HEK293 (cell line): Measurements from ENCODE around the gene HAUS5.
"Not testable (repeated sequence)": the region's sequence is repeated elsewhere in the genome, so short reads cannot be mapped to it uniquely, and the experiment has no call there.

ENCODE experiments used
- CTCF ChIA-PET: fragments of 350-600 bp; formaldehyde crosslinking; extraction: SDS; loops from one replicate; lab custom pipeline; 2021; ENCODE audit warnings: antibody characterized with exemption; lab: Yijun Ruan, JAX
- POLR2A ChIA-PET: fragments of 300-600 bp; formaldehyde crosslinking; extraction: SDS; loops from one replicate; lab custom pipeline; 2020; ENCODE audit warnings: antibody characterized with exemption, inconsistent platforms; lab: Yijun Ruan, JAX
- H3K27ac ChIP-seq: fragments of 200-500 bp; sonication (Bioruptor generic); 2 replicates; pipeline ENCODE4 v1.5.1; 2014; ENCODE audit warnings: low read depth, low read length, control low read depth, inconsistent platforms; ENCODE audit errors: extremely low read depth
- H3K36me3 ChIP-seq, 2 experiments: fragments of 200-500 bp in 1 of 2; sonication (Bioruptor generic) in 1 of 2; 1 replicate in 1 of 2; 2 replicates in 1 of 2; pipeline ENCODE4 v1.5.1; 2014 to 2017; ENCODE audit warnings: inconsistent platforms in 2 of 2, low read length in 2 of 2; ENCODE audit not compliant: control insufficient read depth in 2 of 2, insufficient read depth in 1 of 2
- H3K4me1 ChIP-seq: fragments of 200-500 bp; sonication (Bioruptor generic); 2 replicates; pipeline ENCODE4 v1.5.1; 2014; ENCODE audit warnings: mild to moderate bottlenecking, low read length, inconsistent platforms; ENCODE audit not compliant: control insufficient read depth, insufficient read depth
- H3K4me3 ChIP-seq: 2 replicates; pipeline ENCODE4 v1.5.1; 2011; ENCODE audit warnings: low read depth, mild to moderate bottlenecking, control low read depth, low read length, moderate library complexity
- H3K9me3 ChIP-seq: fragments of 200-500 bp; sonication (Bioruptor generic); 2 replicates; pipeline ENCODE4 v1.5.1; 2014; ENCODE audit warnings: low read depth, low read length, inconsistent platforms; ENCODE audit not compliant: control insufficient read depth, insufficient read depth
- BCL11B ChIP-seq: fragments of 450-650 bp; formaldehyde crosslinking; IDR thresholded peaks from 2 replicates; pipeline ENCODE4 v1.5.1; 2016; ENCODE audit warnings: low read depth, missing biosample characterization, missing genetic modification characterization
- CTCF ChIP-seq: fragments of 450-650 bp; formaldehyde crosslinking; IDR thresholded peaks from 2 replicates; pipeline ENCODE4 v1.5.1; 2016; ENCODE audit warnings: missing biosample characterization, missing genetic modification characterization
- MYNN ChIP-seq: fragments of 450-650 bp; formaldehyde crosslinking; IDR thresholded peaks from 2 replicates; pipeline ENCODE4 v1.5.1; 2016; ENCODE audit warnings: missing biosample characterization, missing genetic modification characterization, borderline replicate concordance
- PRDM1 ChIP-seq: fragments of 450-650 bp; formaldehyde crosslinking; IDR thresholded peaks from 2 replicates; pipeline ENCODE4; 2016; ENCODE audit warnings: missing biosample characterization, missing genetic modification characterization
- SP2 ChIP-seq: fragments of 450-650 bp; formaldehyde crosslinking; IDR thresholded peaks from 2 replicates; pipeline ENCODE4 v1.5.1; 2016; ENCODE audit warnings: missing biosample characterization, missing genetic modification characterization
- ZNF121 ChIP-seq: fragments of 450-650 bp; formaldehyde crosslinking; IDR thresholded peaks from 2 replicates; pipeline ENCODE4 v1.5.1; 2016; ENCODE audit warnings: missing biosample characterization, missing genetic modification characterization
- ZNF157 ChIP-seq: fragments of 450-650 bp; formaldehyde crosslinking; IDR thresholded peaks from 2 replicates; pipeline ENCODE4 v1.5.1; 2016; ENCODE audit warnings: missing biosample characterization, missing genetic modification characterization
- ZNF184 ChIP-seq: fragments of 450-650 bp; IDR thresholded peaks from 2 replicates; pipeline ENCODE4 v1.5.1; 2018; ENCODE audit warnings: missing biosample characterization, mild to moderate bottlenecking, missing genetic modification characterization
- ZNF350 ChIP-seq: fragments of 450-650 bp; formaldehyde crosslinking; IDR thresholded peaks from 2 replicates; pipeline ENCODE4 v1.5.0; 2017; ENCODE audit warnings: missing biosample characterization, mild to moderate bottlenecking, missing genetic modification characterization
- ZNF433 ChIP-seq: fragments of 450-650 bp; formaldehyde crosslinking; IDR thresholded peaks from 2 replicates; pipeline ENCODE4 v1.5.1; 2016; ENCODE audit warnings: missing biosample characterization, missing genetic modification characterization, low read depth
- ZNF449 ChIP-seq: fragments of 450-650 bp; formaldehyde crosslinking; IDR thresholded peaks from 2 replicates; pipeline ENCODE4 v1.5.1; 2017; ENCODE audit warnings: missing biosample characterization, mild to moderate bottlenecking, missing genetic modification characterization, moderate library complexity
- ZNF555 ChIP-seq: fragments of 450-650 bp; formaldehyde crosslinking; conservative IDR thresholded peaks from 2 replicates; pipeline ENCODE4 v1.5.1; 2017; ENCODE audit warnings: missing biosample characterization, mild to moderate bottlenecking, missing genetic modification characterization, inconsistent platforms
- ZNF610 ChIP-seq: fragments of 450-650 bp; formaldehyde crosslinking; IDR thresholded peaks from 2 replicates; pipeline ENCODE4 v1.5.1; 2016; ENCODE audit warnings: missing biosample characterization, missing genetic modification characterization, borderline replicate concordance
- ZNF707 ChIP-seq: fragments of 450-650 bp; formaldehyde crosslinking; IDR thresholded peaks from 2 replicates; pipeline ENCODE4 v1.5.1; 2016; ENCODE audit warnings: missing biosample characterization, missing genetic modification characterization
- ZNF777 ChIP-seq: fragments of 450-650 bp; formaldehyde crosslinking; IDR thresholded peaks from 2 replicates; pipeline ENCODE4 v1.5.1; 2017; ENCODE audit warnings: missing biosample characterization, missing genetic modification characterization, borderline replicate concordance
- TF ChIP-seq, protein P1 (sequence below): fragments of 450-650 bp; formaldehyde crosslinking; IDR thresholded peaks from 2 replicates; pipeline ENCODE4 v1.5.1; 2017; ENCODE audit warnings: missing biosample characterization, missing genetic modification characterization
- TF ChIP-seq, protein P2 (sequence below): fragments of 450-650 bp; formaldehyde crosslinking; IDR thresholded peaks from 2 replicates; pipeline ENCODE4 v1.5.1; 2017; ENCODE audit warnings: missing biosample characterization, missing genetic modification characterization

HAUS5 gene

DNA sequence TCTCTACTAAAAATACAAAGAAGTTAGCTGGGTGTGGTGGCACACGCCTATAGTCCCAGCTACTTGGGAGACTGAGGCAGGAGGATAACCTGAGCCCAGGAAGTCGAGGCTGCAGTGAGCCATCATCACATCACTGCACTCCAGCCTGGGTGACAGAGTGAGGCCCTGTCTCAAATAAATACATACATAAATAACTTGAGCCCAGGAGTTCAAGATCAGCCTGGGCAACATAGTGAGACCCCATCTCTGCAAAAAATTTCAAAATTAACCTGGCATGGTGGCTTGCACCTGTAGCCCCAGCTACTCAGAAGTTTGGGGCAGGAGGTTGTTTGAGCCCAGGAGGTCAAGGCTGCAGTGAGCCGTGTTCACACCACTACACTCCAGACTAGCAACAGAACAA, 17.5 kb upstream of the HAUS5 start:
- H3K9me3 ChIP-seq, H3K4me1 ChIP-seq, POLR2A ChIA-PET, H3K36me3 ChIP-seq, H3K4me3 ChIP-seq, H3K27ac ChIP-seq: not testable (repeated sequence)
- TF ChIP-seq ZNF121 (tag by site-specific recombination) = peak; percentile 80
- CTCF ChIA-PET = interaction anchor here (0.7 to 1.1 kb wide), 2 partner anchors 24 to 85 kb away, joined by 5 to 6 read pairs; no protein-coding TSS in a partner anchor

DNA sequence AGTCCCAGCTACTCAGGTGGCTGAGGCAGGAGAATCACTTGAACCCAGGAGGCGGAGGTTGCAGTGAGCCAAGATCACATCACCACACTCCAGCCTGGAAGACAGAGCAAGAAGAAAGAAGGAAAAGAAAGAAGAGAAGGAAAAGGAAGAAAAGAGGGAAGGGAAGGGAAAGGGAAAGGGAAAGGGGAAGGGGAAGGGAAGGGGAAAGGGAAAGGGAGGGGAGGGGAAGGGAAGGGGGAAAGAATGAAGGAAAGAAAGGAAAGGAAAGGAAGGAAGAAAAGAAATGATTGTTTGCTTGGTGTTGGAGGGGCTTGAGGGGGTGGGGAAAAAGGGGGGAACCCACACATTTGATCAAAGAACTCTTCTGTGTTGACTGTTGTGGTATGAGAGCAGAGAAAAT, 16.6 kb upstream of the HAUS5 start:
- CTCF ChIA-PET = interaction anchor here (0.6 to 2.7 kb wide), 3 partner anchors 47 to 287 kb away, joined by 3 to 14 read pairs (median 5); no protein-coding TSS in a partner anchor
- H3K4me1 ChIP-seq = 0 out of 2 replicates have a peak, but pooled peaks cover 2% of the 10 kb centered on the region
- no peaks in the 10 kb centered on the region; a peak in 1 of 3 replicates for H3K36me3 ChIP-seq
- POLR2A ChIA-PET = no interaction called here
- no peaks in the 10 kb centered on the region for H3K9me3 ChIP-seq
- no peak overlapping the region for H3K4me3 ChIP-seq
- TF ChIP-seq ZNF610 (tag by site-specific recombination) (no peak), ZNF777 (tag by site-specific recombination) (0 out of 2 replicates have a peak, but pooled peaks have one; percentile 10), MYNN (tag by site-specific recombination) (no peak), PRDM1 (tag by site-specific recombination) (peak; percentile 99)
- TF ChIP-seq, protein P1, sequence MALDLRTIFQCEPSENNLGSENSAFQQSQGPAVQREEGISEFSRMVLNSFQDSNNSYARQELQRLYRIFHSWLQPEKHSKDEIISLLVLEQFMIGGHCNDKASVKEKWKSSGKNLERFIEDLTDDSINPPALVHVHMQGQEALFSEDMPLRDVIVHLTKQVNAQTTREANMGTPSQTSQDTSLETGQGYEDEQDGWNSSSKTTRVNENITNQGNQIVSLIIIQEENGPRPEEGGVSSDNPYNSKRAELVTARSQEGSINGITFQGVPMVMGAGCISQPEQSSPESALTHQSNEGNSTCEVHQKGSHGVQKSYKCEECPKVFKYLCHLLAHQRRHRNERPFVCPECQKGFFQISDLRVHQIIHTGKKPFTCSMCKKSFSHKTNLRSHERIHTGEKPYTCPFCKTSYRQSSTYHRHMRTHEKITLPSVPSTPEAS (tag by site-specific recombination) = no peak
- no peak overlapping the region for H3K27ac ChIP-seq

DNA sequence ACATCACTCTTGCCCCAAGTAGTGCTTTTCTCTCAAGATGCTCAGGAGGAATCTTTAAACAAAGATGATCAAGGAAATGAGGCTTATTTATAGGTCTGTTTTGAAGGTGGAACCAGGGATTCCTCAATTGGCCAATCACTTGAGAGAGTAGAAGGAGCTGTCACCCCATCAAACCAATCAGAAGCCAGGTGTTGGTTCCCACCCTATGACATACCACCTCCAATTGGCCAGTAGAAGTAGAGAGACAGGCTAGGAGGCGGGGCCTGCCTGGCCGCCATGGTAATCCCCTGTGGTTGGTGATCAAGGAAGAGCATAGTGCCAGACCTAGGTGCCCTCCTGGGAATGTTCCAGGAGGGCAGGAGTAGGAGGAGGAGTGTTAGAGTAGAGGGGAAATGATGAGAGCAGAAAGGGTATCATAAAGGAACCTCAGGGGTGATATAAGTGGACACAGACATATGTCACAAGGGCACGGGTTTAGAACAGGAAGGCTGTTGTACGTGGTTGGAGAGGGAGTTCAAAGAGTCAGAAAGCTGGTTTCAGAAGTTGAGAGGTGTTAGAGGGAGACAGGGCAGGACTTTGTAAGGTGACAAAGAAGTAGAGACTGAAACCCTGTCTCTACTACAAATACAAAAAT, 16.1 kb upstream of the HAUS5 start:
- Histone ChIP-seq H3K4me3 (no peak overlapping the region), H3K9me3 (no peaks in the 10 kb centered on the region), H3K36me3 (no peaks in the 10 kb centered on the region; a peak in 1 of 3 replicates), H3K4me1 (0 out of 2 replicates have a peak, but pooled peaks cover 2% of the 10 kb centered on the region), H3K27ac (no peak overlapping the region)
- ChIA-PET CTCF (interaction anchor here (0.5 to 2.7 kb wide), 5 partner anchors 10 to 287 kb away, joined by 3 to 14 read pairs (median 3); no protein-coding TSS in a partner anchor), POLR2A (no interaction called here)
- no peak for TF ChIP-seq ZNF157 (tag by site-specific recombination)
- peak; percentile 69 for TF ChIP-seq SP2 (tag by site-specific recombination)
- TF ChIP-seq ZNF350 (tag by site-specific recombination) = 0 out of 2 replicates have a peak, but pooled peaks have one; percentile 15
- TF ChIP-seq, protein P2, sequence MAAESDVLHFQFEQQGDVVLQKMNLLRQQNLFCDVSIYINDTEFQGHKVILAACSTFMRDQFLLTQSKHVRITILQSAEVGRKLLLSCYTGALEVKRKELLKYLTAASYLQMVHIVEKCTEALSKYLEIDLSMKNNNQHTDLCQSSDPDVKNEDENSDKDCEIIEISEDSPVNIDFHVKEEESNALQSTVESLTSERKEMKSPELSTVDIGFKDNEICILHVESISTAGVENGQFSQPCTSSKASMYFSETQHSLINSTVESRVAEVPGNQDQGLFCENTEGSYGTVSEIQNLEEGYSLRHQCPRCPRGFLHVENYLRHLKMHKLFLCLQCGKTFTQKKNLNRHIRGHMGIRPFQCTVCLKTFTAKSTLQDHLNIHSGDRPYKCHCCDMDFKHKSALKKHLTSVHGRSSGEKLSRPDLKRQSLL = no peak
- TF ChIP-seq ZNF707 (tag by site-specific recombination) = no peak

DNA sequence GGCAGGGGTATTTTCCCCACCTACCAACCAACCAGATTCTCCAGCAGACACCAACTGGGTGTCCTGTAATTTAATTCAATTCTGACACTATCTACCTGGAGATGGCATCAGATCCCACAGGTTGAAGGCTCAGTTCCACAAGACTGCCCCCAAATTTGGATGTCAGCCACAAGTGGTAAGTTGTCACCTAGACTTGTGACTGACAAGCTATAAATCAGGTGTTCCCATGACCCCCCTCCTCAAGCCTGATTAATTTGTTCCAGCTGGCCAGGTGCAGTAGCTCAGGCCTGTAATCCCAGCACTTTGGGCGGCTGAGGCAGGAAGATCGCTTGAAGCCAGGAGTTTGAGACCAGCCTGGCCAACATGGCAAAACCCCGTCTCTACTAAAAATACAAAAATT, 10.6 kb upstream of the HAUS5 start:
- Histone ChIP-seq H3K4me1 (no peaks in the 10 kb centered on the region), H3K36me3 (no peaks in the 10 kb centered on the region; a peak in 1 of 3 replicates), H3K27ac (no peak overlapping the region), H3K9me3 (no peaks in the 10 kb centered on the region), H3K4me3 (no peak overlapping the region)
- ChIA-PET CTCF (interaction anchor here (0.6 to 2.2 kb wide), 8 partner anchors 10 to 248 kb away, joined by 3 to 19 read pairs (median 4); partner anchors contain the start of gene PMIS2), POLR2A (interaction anchor here (0.6 to 0.7 kb wide), 2 partner anchors 10 to 271 kb away, joined by 3 to 4 read pairs; no protein-coding TSS in a partner anchor)
- TF ChIP-seq ZNF433 (tag by site-specific recombination) (no peak), ZNF184 (tag by site-specific recombination) (no peak), BCL11B (no peak), ZNF555 (tag by site-specific recombination) (no peak), CTCF (tag by site-specific recombination) (0 out of 2 replicates have a peak, but pooled peaks have one; percentile 13), ZNF449 (tag by site-specific recombination) (no peak)

- H3K9me3 ChIP-seq, H3K36me3 ChIP-seq, H3K4me3 ChIP-seq, H3K27ac ChIP-seq, H3K4me1 ChIP-seq: not testable (repeated sequence)
- CTCF ChIA-PET = interaction anchor here (1.3 to 2.8 kb wide), 2 partner anchors 13 to 94 kb away, joined by 4 to 26 read pairs; no protein-coding TSS in a partner anchor
- POLR2A ChIA-PET = interaction anchor here (1.3 kb wide), 1 partner anchor 8 kb away, joined by 10 read pairs; the partner anchor contains the start of gene HAUS5
Measured at GRCh38 chr19:35604436-35604835, 8.1 kb upstream of the HAUS5 start.
